ENCODE data around the gene ZNF83. TPM values are rescaled to one million over a fixed set of nuclear protein-coding genes. Genes with fewer than 3 reads are reported as not detected.
"Not testable (repeated sequence)": the region's sequence is repeated elsewhere in the genome, so short reads cannot be mapped to it uniquely, and the experiment has no call there.

ZNF83 gene
- total RNA-seq, 1 experiment from 2014 or later, result 35.7 TPM

DNA sequence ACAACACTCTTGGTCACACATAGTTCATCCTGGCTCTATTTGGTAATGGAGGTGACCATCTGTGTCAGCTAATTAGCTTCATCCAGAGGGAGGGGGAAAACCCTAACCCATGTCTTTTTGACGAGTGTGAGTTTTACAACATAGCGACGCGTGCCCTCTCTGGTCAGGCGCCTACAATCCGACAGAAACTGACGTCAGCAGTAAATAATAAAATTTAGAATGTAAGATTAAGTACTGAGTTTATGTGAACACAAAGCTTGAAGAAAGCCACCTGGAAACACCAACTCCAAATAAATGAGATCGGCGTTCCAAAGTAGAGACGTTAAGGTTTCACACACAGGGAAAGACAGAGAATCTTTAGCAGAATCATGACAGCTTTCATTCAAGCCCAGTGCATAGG is 1.8 kb upstream of the ZNF83 start:
- DNase-seq (ENCODE audit: low spot score), result no peak

DNA sequence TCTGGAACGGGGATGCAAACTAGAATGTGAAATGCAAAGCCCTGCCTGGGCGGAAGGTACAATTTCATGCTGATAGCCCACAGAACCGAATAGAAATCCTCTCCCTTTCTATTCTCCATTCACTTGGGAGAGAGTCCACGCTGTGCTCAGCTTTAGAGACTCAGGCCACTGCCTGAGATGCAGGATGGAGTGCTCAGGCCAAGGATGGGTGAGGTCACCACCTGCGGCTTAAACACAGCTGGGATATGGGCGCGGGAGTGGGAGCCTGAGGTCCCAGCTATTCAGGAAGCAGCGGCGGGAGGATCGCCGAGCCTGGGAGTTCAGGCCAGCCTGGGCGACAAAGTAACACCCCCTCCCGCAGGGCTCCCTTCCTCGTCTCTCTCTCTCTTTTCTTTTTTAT is 446 bp upstream of the ZNF83 start:
- peak; percentile 55 for DNase-seq (ENCODE audit: low spot score)

DNA sequence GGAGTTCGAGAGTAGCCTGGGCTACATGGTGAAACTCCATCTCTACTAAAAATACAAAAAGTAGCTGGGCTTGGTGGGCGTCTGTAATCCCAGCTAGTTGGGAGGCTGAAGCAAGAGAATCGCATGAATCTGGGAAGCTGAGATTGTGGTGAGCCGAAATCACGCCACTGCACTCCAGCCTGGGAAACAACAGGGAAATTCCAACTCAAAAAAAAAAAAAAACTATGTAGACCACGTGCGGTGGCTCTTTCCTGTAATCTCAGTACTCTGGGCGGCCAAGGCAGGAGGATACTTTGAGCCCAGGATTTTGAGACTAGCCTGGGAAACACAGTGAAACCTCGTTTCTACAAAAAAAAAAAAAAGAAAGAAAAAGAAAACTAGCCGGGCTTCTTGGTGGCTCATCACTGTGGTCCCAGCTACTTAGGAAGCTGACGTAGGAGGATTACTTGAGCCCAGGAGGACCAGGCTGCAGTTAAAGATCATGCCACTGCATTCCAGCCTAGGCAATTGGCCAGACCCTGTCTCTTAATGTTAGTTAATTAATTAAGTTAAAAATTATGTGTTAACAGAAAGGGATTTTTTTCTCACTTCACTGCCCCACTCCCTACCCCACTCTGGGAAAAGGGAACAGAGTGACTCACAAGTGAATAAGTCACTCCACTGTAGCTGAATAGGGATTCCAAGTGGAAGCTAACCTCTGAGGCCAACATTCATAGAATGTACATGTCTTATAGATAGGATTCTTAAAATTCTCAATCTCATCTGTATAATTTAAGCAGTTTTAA is 2.2 kb downstream of the ZNF83 start:
- no peak for DNase-seq (ENCODE audit: low spot score)

DNA sequence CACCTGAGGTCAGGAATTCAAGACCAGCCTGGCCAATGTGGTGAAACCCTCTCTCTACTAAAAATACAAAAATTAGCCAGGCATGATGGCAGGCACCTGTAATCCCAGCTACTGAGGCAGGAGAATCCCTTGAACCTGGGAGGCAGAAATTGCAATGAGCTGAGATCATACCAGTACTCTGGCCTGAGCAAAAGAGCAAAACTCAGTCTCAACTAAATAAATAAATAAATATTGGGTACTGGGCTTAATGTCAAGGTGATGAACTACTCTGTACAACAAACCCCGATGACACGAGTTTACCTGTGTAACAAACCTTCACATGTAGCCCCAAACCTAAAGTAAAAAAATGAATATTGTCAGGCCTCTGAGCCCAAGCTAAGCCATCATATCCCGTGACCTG is 10.7 kb downstream of the ZNF83 start:
- not testable (repeated sequence) for DNase-seq (ENCODE audit: low spot score)

DNA sequence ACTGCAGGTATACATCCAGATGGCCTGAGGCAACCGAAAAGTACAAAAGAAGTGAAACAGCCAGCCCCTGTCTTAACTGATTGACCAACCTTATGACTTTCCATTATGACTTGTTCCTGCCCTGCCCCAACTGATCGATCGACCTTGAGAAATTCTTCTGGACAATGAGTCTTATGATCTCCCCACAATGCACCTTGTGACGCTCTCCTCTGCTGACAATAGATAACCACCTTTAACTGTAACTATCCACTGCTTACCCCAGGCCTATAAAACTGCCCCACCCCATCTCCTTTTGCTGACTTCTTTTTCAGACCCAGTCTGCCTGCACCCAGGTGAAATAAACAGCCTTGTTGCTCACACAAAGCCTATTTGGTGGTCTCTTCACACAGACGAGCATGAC is 11.2 kb downstream of the ZNF83 start:
- DNase-seq (ENCODE audit: low spot score), result no peak

DNA sequence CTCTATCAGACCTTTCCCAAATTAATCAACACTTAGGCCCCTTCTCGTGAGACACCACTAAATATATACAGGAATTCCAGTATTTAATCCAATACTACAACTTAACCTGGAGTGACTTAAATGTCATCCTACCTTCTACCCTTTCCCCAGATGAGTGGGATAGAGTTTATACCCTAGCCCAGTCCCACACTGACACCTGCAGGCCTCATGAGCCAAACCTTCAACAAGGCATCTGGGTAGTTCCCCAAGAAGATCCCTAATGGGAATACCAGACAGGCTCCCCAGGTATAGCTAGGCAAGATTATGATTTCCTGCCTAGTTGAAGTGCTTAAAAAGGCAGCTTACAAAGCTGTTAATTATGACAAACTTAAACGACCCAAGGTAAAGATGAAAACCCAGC is 15.9 kb downstream of the ZNF83 start:
- no peak for DNase-seq (ENCODE audit: low spot score)

DNA sequence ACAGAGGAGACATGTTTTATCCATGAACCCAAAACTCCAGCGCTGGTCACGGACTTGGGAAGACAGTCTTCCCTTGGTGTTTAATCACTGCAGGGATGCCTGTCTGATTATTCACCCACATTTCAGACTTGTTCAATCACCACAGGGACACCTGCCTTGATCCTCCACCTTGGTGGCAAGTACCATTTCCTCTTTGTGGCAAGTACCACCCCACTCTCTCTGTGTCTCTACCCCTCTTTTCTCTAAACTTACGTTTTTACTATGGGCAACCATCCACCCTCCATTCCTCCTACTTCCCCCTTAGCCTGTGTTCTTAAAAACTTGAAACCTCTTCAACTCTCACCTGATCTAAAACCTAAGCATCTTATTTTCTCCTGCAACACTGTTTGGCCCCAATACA is 16.8 kb downstream of the ZNF83 start:
- DNase-seq (ENCODE audit: low spot score), result no peak

DNA sequence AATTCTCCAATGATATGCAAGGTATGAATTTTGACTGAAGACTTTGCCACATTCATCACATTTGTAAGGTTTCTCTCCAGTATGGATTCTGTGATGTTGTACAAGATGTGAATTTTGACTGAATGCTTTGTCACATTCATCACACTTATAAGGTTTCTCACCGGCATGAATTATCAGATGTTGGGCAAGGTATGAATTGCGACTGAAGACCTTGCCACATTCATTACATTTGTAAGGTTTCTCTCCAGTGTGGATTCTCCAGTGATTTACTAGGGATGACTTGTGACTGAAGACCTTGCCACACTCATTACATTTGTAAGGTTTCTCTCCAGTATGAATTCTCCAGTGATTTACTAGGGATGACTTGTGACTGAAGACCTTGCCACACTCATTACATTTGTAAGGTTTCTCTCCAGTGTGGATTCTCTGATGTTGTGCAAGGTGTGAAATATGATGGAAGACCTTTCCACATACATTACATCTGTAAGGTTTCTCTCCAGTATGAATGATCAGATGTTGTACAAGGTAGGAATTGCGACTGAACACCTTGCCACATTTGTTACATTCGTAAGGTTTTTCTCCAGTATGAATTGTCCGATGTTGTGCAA is 24.8 kb downstream of the ZNF83 start:
- no peak for DNase-seq (ENCODE audit: low spot score)

DNA sequence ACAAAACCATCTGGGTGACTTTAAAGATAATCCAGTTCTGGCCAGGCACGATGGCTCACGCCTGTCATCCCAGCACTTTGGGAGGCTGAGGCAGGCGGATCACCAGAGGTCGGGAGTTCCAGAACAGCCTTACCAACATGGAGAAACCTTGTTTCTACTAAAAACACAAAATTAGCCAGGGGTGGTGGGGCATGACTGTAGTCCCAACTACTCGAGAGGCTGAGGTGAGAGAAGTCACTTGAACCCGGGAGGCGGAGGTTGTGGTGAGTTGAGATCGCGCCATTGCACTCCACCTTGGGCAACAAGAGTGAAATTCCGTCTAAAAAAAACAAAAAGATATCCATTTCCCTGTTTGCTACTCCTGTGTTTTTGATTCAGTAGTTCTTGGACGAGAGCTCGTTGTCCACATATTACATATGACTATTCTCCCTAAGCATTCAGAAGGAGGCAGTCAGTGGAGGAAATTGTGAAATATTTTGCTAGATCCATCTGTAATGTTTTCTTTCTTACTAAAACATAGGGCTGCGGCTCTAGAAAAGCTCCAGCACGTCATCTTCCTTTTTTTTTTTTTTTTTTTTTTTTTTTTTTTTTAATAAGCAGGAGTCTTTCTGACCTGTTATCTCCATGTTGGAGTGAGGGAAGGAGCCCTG is 34.5 kb downstream of the ZNF83 start:
- no peak for DNase-seq (ENCODE audit: low spot score)

DNA sequence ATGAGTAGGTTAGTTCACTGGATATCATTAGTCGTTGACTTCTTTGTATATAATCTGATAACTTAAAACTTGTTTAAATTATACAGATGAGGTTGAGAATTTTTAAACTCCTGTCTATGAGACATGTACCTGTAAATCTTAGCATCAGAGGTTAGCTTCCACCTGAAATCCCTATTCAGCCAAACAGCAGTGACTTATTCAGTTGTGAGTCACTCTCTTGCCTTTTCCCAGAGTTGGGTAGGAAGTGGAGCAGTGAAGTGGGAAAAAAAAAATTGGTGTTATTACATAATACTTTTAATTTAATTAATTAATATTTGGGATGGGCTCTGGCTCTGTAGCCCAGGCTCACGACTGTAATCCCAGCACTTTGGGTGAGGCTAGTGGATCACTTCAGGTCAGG is 35.2 kb downstream of the ZNF83 start:
- DNase-seq (ENCODE audit: low spot score), result no peak

DNA sequence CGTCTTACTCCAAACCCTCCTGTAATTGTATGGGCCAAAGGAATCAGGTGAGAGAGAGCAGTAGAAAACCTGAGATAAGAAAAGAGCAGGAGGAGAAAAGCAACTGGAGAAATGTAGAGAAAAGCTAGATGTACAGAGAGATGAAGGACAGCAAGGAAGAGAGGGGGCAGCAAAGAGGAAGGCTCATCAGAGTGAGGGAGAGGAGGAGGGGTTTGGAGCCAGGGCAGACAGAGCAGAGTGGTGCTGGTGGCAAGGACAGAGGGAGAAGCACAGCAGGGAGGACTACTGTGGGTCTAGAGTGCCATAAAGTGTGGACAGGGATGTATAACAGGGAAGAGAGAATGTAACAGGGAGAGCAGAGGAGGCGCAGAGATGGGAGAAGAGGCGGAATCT is 36.2 kb downstream of the ZNF83 start:
- DNase-seq (ENCODE audit: low spot score), result not testable (repeated sequence)

DNA sequence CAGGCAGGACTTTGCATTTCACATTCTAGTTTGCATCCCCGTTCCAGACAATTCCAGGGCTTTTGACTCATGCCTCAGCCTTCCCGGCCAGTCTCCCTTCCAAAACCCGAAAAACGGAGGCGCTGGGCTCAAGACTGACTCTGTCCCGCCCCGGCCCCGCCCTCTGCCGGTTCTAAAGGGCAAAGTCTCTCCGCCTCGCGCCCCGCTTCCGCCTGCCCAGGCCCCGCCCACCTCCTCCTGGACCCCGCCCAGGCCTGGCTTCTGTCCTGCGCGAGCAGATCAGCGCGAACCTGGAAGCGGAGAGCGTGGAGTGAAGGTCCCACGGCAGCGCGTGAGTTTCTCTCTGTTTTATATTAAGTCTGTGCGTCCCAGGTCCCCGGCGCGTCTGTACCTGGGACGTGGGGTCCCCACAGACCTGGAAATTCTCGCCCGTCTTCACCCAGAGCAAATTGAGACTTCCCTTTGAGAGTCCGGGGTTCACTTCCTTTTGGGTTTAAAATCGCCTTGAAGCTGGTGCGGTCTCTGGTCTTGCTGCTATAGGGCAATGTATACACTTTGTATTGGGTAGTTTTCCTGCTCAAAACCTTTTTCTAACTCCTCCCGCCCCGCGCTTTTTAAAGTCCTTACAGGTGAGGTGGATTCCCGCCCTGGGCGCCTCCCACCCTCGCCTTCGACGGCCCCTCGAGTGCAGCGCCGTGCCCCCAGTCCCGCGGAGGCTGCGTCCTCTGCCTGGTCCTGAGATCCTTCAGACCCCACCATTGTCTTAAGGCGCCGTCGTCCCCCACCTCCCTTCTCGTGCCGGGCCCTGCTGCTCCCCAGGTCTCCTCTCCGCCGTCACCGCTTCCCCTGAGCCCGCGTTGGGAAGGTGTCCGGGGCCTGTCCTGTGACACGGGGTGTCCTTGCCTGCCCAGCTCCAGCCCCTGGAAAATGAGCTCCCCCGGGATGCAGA is 36.9 kb downstream of the ZNF83 start:
- peak; percentile 83 for DNase-seq (ENCODE audit: low spot score)

DNA sequence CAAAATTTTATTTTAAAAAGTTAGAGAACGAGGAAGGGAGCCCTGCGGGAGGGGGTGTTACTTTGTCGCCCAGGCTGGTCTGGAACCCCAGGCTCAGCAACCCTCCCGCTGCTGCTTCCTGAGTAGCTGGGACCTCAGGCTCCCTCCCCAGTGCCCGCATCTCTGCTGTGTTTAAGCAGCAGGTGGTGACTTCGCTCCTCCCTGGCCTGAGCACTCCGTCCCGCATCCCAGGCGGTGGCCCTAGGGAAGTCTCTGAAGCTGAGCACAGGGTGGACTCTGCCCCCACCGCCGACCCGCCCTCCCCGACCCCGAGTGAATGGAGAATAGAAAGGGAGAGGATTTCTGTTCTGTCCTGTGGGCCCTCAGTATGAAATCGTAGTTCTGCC is 37.5 kb downstream of the ZNF83 start:
- no peak for DNase-seq (ENCODE audit: low spot score)

DNA sequence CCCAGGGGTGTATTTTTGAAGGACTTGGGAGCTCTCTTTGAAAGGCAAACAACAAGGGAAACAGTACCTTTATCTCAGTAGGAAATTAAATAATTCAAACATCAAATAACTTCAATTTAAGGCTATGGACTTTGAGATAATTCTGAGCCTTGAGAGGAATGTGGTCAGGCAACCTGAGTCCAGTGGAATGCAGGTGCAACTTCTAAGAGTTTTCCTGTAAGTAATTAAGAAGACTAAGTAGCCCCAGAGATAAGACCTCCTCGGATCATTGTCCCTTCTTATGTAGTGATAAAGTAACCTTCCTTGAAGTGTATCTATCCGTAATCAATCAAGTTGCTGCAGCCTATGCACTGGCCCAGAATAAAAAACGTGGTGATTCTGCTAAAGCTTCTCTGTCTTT is 38.9 kb downstream of the ZNF83 start:
- DNase-seq (ENCODE audit: low spot score), result no peak

DNA sequence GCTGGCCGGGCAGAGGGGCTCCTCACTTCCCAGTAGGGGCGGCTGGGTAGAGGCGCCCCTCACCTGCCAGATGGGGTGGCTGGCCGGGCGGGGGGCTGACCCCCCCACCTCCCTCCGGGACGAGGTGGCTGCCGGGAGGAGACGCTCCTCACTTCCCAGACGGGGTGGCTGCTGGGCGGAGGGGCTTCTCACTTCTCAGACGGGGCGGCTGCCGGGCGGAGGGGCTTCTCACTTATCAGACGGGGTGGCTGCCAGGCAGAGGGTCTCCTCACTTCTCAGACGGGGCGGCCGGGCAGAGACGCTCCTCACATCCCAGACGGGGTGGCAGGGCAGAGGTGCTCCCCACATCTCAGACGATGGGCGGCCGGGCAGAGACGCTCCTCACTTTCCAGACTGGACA is 44.7 kb downstream of the ZNF83 start:
- not testable (repeated sequence) for DNase-seq (ENCODE audit: low spot score)

DNA sequence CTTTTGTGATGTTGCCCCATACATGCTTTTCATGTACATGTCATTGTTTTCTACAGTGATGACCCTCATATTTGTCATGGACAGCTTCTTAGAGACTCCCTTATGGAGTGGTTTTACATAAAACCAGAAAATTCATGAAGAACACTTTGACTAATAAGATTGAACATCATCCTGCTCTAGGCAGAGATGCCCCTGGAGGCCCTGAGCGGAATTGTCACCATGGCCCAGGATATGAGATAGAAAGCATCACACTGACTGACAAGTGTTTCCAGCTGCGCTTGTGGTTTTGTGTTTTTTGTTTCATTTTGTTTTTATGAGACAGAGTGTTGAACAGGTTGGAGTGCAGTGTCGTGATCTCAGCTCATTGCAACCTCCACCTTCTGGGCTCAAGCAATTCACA is 45.9 kb downstream of the ZNF83 start:
- no peak for DNase-seq (ENCODE audit: low spot score)

DNA sequence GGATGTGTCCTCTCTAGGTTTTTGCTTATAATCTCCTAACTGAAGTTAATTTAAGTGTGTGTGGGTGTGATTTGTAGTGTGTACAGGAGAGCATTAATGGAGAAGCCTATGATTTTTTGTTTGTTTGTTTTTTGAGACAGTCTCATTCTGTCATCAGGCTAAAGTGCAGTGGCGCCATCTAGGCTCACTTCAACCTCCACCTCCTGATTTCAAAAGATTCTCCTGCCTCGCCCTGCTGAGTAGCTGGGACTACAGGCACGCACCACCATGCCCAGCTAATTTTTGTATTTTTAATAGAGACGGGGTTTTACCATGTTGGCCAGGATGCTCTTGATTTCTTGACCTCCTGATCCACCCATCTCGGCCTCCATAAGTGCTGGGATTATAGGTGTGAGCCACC is 47.4 kb downstream of the ZNF83 start:
- DNase-seq (ENCODE audit: low spot score), result no peak

DNA sequence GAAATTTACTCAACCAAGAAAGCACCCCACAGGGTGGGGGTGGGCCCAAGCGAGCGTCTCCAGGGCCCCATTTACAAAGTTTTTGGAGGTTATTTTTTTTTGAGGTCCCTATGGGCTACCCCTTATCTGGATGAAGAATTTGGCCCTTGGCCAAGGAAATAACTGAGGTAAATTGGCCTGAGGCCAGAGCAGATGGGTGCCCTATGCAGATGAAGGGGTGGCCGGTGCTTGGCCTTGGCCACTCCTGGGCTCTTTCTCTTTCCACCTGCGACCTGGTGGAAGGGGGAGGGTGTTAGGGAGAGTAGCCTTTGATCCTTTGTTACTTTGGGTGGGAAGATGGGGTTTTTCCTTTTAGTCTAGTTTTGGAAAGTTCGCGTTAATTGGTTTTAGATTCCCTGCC is 52.6 kb downstream of the ZNF83 start:
- no peak for DNase-seq (ENCODE audit: low spot score)

DNA sequence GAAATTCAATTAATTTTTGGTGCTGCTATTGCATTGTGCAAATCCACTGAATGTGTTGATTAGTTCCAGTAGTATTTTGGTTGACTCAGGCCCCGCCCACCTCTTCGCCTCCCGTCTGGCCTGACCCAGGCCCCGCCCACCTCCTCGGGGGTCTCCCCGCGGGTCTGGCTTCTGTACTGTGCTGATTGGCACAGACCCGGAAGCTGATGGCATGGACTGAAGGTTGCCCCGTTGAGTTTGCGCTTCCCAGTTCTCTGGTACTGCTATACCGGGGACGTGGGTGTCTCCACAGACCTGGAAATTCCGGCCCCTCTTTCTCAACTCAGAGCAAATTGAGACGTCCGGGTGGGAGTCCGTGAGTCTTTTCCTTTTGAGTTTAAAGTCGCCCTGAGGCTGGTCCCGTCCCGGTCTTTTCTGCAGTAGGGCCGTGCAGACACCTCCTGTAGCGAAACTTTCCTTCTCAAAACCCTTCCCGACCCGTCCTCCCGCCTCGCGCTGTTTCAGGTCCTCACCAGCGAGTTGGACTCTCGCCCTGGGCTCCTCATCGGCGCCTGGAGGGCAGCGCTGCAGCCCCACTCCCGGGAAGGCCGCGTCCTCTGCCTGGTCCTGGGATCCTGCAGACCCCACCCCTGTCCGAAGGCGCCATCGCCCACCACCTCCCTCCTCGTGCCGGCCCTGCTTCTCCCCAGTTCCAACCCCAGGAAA is 53.3 kb downstream of the ZNF83 start:
- DNase-seq (ENCODE audit: low spot score), result no peak

DNA sequence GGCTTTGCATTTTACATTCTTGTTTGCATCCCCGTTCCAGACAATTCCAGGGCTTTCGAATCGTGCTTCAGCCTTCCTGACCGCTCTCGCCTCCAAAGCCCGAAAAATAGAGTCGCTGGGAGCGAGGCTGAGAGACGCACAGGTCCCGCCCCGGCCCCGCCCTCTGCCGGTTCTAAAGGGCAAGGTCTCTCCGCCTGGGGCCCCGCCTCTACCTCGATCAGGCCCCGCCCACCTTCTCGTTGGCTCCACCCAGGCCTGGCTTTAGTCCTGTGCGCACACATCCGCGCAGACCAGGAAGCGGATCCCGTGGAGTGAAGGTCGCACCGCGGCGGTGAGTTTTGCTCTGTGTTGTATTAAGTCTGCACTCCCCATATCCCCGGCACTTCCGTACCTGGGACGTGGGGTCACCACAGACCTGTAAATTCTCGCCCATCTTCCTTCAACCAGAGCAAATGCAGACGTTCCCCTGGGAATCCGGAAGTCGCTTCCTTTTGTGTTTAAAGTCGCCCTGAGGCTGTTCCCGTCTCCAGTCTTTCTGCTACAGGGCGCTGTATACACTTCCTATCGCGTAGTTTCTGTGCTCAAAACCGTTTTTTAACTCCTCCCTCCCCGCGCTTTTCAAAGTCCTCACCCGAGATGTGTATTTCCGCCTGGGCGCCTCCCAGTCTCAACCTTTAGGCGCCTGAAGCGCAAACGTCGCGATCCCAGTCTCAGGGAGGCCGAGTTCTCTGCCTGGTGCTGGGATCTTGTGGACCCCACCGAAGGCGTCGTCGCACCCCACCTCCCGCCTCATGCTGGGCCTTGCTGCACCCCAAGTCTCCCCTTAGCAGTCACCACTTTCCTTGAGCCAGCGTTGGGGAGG is 67.9 kb downstream of the ZNF83 start, which contains the start of gene ZNF701:
TSS of gene ZNF701 (plus strand) at position 288 of the 862 bp plus-strand sequence. CDS start 3,861 bp downstream, outside the sequence.
- DNase-seq (ENCODE audit: low spot score), result peak; percentile 83

Measured in H4 (cell line).